Large intestine (tissue), 3 donors: Measurements from ENCODE around the gene BRSK2. TPM values are rescaled to one million over a fixed set of nuclear protein-coding genes. Genes with fewer than 3 reads are reported as not detected.
"Not testable (repeated sequence)": the region's sequence is repeated elsewhere in the genome, so short reads cannot be mapped to it uniquely, and the experiment has no call there.

Source experiments
- DNase-seq, 2 donors: peaks; one replicate each; pipeline versions ENCODE4 v3.0.0 to v3.0.0-alpha.2; 2013
- H3K27ac ChIP-seq: one replicate; pipeline ENCODE4 v1.5.1; 2013; ENCODE audit warnings: low read length
- H3K27me3 ChIP-seq: 2 replicates; pipeline ENCODE4 v1.6.1; 2013; ENCODE audit warnings: low read length; ENCODE audit not compliant: control insufficient read depth, insufficient read depth
- H3K36me3 ChIP-seq: 2 replicates; pipeline ENCODE4 v1.6.1; 2013; ENCODE audit warnings: low read length; ENCODE audit not compliant: control insufficient read depth, insufficient read depth
- H3K4me1 ChIP-seq: one replicate; pipeline ENCODE4 v1.6.1; 2013; ENCODE audit warnings: low read length; ENCODE audit not compliant: control insufficient read depth, insufficient read depth
- H3K4me3 ChIP-seq: one replicate; pipeline ENCODE4 v1.5.1; 2013; ENCODE audit warnings: low read length
- H3K9me3 ChIP-seq: one replicate; pipeline ENCODE4 v1.6.1; 2013; ENCODE audit warnings: mild to moderate bottlenecking, low read depth, low read length, moderate library complexity; ENCODE audit not compliant: control insufficient read depth
- WGBS: methylation state at CpG from one replicate; pipeline ENCODE4 v1.1.5; 2013; ENCODE audit warnings: low lambda C conversion rate; ENCODE audit not compliant: insufficient coverage; 5-methylcytosine and 5-hydroxymethylcytosine counted together
- polyA plus RNA-seq: library from polyadenylated mRNA; unstranded; fragments of 120-200 nt; gene quantifications from one replicate; pipeline ENCODE4 v1.2.1, GENCODE V29; 2013

Gene BRSK2
- polyA plus RNA-seq, 1 donor = 14.7 TPM

DNA sequence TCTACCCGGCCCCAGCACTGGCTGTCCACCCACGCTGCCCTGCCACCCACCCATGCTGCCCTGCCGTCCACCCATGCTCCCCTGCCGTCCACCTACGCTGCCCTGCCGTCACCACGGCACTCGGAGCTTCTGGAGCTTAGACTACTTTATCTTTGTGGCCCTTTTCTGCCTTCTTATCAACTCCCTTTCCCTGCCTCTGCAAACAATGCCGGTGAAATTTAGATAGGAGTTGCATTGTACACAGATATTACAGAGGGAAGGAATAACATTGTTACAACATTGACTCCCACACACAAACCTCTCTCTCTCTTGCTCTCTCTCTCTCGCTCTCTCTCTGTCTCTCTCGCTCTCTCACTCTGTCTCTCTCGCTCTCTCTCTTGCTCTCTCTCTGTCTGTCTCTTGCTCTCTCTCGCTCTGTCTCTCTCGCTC is 33.7 kb upstream of the BRSK2 start:
- WGBS = 46% methylated on average over 5 of the region's 14 CpGs
- Histone ChIP-seq H3K27ac (no peak overlapping the region), H3K4me1 (peaks cover 8% of the 10 kb centered on the region), H3K27me3 (peaks cover 38% of the 10 kb centered on the region), H3K4me3 (no peak overlapping the region), H3K9me3 (peaks cover 14% of the 10 kb centered on the region), H3K36me3 (no peaks in the 10 kb centered on the region)
- DNase-seq = peak in 1 of 2 donors; percentile 33

DNA sequence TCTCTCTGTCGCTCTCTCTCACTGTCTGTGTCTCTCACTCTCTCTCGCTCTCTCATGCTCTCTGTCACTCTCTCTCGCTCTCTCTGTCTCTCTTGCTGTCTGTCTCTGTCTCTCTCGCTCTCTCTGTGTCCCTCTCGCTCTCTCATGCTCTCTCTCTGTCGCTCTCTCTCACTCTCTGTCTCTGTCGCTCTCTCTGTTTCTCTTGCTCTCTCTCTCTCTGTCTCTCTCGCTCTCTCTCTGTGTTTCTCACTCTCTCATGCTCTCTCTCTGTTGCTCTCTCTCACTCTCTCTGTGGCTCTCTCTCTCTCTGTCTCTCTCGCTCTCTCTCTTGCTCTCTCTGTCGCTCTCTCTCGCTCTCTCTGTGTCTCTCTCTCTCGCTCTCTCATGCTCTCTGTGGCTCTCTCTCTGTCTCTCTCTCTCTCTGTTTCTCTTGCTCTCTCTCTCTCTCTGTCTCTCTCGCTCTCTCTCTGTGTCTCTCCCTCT is 33.2 kb upstream of the BRSK2 start:
- DNase-seq = no peak
- Histone ChIP-seq H3K4me3 (no peak overlapping the region), H3K4me1 (peaks cover 8% of the 10 kb centered on the region), H3K9me3 (peaks cover 14% of the 10 kb centered on the region), H3K36me3 (no peaks in the 10 kb centered on the region), H3K27ac (no peak overlapping the region), H3K27me3 (peaks cover 38% of the 10 kb centered on the region)
- 84% methylated on average over 13 of the region's 13 CpGs for WGBS

DNA sequence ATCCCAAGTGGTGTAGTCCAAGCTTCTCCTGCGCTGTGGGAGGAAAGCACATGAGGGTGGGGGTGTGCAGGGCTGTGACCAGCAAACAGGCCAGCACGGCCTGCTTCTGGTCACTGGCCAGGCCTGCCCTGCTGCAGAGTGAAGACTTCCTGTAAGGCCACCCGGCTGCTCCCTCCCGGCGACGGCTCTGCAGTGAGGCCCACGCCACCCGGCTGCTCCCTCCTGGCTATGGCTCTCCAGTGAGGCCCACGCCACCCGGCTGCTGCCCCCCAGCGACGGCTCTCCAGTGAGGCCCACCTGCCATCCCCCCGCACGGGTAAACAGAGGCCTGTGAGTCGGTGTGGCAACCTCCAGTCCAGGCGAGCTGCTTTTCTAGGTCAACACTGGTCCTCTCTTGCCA is 31.4 kb upstream of the BRSK2 start:
- Histone ChIP-seq H3K9me3 (peaks cover 14% of the 10 kb centered on the region), H3K27ac (no peak overlapping the region), H3K36me3 (no peaks in the 10 kb centered on the region), H3K4me1 (peaks cover 8% of the 10 kb centered on the region), H3K4me3 (no peak overlapping the region), H3K27me3 (peaks cover 36% of the 10 kb centered on the region)
- no CpG with 5 or more reads among the region's 16 CpGs for WGBS
- DNase-seq = peak; percentile 17 to 30

DNA sequence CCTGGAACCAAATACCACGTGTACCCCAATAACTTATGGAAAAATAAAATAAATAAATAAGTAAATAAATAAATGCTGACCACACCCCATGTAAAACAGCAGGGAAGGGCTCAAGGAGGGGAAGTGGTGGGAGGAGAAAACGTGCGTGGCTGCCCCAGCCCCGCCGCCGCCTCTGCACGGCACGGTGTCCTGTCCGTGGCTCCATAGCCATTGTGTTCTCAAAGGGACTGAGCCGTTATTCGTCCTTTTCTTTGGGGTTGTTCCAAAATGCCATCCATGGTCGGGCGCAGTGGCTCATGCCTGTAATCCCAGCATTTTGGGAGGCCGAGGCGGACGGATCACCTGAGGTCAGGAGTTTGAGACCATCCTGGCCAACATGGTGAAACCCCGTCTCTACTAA is 30.8 kb upstream of the BRSK2 start:
- not testable (repeated sequence) for H3K4me1 ChIP-seq, H3K27ac ChIP-seq, DNase-seq, H3K4me3 ChIP-seq, H3K36me3 ChIP-seq
- H3K9me3 ChIP-seq = peaks cover 13% of the 10 kb centered on the region
- no CpG with 5 or more reads among the region's 17 CpGs for WGBS
- H3K27me3 ChIP-seq = peaks cover 30% of the 10 kb centered on the region

DNA sequence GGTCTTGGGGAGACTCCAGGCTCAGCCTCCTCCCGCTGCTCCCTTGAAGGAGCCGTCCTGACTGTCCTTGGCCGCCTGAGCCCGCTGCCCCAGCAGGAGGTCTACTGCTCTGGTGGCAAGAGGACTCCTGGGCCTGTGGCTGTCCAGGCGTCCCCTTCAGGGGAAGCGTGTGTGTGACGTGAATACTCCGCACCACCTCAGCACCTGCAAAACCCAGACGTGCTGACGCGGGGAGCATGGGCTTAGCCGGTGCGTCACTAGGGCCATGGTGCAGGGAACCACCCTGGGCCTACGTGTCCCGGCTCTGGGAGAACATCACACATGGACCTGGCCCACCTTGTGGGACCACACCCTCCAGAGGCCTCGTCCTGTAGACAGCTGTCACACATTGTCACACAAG is 30.2 kb upstream of the BRSK2 start:
- no peaks in the 10 kb centered on the region for H3K36me3 ChIP-seq
- H3K27me3 ChIP-seq = peaks cover 24% of the 10 kb centered on the region
- DNase-seq = no peak
- H3K9me3 ChIP-seq = peaks cover 7% of the 10 kb centered on the region
- H3K27ac ChIP-seq = no peak overlapping the region
- peaks cover 8% of the 10 kb centered on the region for H3K4me1 ChIP-seq
- no peak overlapping the region for H3K4me3 ChIP-seq
- no CpG with 5 or more reads among the region's 16 CpGs for WGBS

DNA sequence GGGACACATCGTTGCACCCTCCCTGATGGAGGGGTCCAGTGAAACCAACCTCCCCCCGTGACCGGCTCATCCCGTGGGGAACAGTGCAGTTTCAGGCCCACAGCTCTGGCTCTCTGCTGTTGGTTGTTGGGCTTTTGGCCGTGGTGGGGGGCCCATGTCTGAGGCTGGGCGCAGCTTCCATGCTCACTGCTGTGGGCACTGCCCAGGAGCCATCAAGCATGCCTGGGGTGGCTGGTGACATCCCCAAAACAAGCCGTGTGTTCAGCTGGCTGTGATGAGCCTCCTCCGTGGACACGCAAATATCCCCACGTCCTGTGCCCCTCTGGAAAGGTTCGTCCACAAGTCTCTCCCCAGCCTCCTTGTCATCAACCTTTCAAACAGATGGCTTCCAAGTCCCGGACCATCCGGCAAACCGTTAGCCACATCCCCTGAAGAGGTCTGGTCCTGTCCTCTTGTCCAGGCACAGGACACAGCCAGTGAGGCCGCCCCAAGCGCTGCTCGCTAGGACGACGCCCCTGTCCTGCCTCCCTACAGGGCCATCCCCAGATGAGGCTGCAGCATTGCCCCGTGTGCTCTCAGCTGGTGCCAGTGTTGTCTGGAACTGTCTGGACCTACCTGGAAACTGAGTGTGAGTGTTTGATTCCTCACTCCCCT is 29.4 kb upstream of the BRSK2 start:
- H3K9me3 ChIP-seq = peaks cover 7% of the 10 kb centered on the region
- H3K27me3 ChIP-seq = peaks cover 21% of the 10 kb centered on the region
- no CpG with 5 or more reads among the region's 20 CpGs for WGBS
- H3K36me3 ChIP-seq = no peaks in the 10 kb centered on the region
- no peak overlapping the region for H3K27ac ChIP-seq
- peaks cover 8% of the 10 kb centered on the region for H3K4me1 ChIP-seq
- no peak overlapping the region for H3K4me3 ChIP-seq
- DNase-seq = no peak

DNA sequence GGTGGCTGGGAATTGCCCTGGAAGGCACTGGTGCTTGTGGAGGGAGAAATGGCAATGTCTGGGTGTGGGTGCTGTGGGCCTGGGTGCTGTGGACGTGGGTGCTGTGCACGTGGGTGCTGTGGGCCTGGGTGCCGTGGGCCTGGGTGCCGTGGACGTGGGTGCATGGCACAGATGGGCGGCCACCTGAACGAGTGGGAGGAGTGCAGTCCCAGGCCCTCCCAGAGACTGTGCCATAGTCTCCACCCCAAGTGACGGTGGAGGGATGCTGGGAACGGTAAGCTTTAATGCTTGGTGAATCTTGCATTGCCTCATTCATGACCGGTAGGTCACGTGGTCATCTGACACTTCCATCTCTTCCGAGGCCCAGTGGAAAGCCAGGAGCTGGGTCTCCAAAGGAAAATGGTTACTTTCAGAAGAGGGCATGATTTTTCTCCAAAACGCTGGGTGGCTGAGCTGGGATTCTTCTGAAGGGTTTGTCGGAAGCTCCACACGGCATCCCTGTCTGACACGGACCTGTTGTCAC is 28.8 kb upstream of the BRSK2 start:
- Histone ChIP-seq H3K36me3 (no peaks in the 10 kb centered on the region), H3K27me3 (peaks cover 21% of the 10 kb centered on the region), H3K4me1 (peaks cover 7% of the 10 kb centered on the region), H3K4me3 (no peak overlapping the region), H3K27ac (no peak overlapping the region), H3K9me3 (peaks cover 7% of the 10 kb centered on the region)
- no peak for DNase-seq
- WGBS = no CpG with 5 or more reads among the region's 16 CpGs

DNA sequence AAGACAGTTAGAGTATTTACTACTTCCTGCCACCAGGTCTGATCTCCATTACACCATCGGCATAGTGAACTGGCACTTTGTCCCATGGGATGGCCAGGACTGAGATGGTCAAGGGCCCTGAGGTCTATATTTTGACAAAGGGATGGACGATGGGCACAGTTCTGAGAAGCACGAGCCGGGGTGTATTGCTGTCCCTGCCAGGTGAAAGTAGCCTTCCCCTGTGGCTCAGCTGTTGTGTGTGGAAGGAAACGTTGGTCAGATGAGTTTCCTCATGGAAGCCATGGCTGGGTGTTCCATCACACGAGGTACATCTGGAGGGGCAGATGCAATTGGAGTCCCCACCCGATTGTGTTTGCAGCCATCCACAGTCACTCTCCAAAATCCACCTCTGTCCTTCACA is 27.9 kb upstream of the BRSK2 start:
- H3K27ac ChIP-seq = no peak overlapping the region
- H3K4me1 ChIP-seq = no peaks in the 10 kb centered on the region
- H3K36me3 ChIP-seq = no peaks in the 10 kb centered on the region
- peaks cover 14% of the 10 kb centered on the region for H3K27me3 ChIP-seq
- H3K4me3 ChIP-seq = no peak overlapping the region
- no peak for DNase-seq
- peaks cover 2% of the 10 kb centered on the region for H3K9me3 ChIP-seq
- WGBS = no CpG with 5 or more reads among the region's 7 CpGs

DNA sequence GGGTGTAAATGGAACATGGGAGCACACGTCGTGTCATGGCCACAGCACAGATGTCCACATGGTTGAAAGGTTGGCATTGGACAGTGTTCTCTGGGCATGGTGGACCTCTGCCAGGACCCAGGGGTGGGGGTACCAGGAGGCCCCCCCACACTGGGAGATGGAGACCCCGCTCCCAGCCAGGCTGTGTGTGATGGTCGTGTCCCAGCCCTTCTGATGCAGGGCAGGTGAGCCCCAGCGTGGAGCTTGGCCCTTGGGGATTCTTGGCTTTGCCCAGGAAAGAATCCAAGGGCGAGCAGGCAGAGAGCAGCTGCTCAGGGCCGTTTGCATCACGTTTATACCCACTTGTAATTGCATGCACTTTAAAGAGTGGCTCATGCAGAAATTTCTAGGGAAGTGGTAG is 22.0 kb upstream of the BRSK2 start:
- no peaks in the 10 kb centered on the region for H3K4me1 ChIP-seq
- no CpG with 5 or more reads among the region's 8 CpGs for WGBS
- no peaks in the 10 kb centered on the region for H3K27me3 ChIP-seq
- H3K27ac ChIP-seq = no peak overlapping the region
- no peak for DNase-seq
- peaks cover 4% of the 10 kb centered on the region for H3K9me3 ChIP-seq
- H3K4me3 ChIP-seq = no peak overlapping the region
- no peaks in the 10 kb centered on the region for H3K36me3 ChIP-seq

DNA sequence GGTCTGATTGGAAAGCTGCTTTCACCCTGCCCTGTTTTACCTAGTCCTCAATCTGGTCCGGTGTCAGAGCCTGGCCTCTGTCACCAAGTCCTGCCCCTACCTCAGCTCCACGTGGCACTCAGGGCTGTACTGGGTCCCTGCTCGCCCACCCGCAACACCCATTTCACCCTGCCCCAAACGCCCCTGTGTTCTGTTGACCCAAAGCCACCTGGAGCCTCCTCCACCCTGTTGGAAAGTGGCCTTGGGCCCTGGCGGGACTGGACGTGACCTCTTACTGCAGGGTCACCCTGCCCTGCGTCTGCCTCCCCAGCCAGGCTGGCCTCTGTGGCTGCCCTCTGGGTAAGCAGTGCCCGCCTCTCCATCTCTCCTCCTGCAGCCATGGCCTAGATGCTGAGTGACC is 21.5 kb upstream of the BRSK2 start:
- Histone ChIP-seq H3K9me3 (peaks cover 4% of the 10 kb centered on the region), H3K27ac (no peak overlapping the region), H3K4me1 (no peaks in the 10 kb centered on the region), H3K27me3 (no peaks in the 10 kb centered on the region), H3K36me3 (no peaks in the 10 kb centered on the region), H3K4me3 (no peak overlapping the region)
- no CpG with 5 or more reads among the region's 9 CpGs for WGBS
- no peak for DNase-seq

DNA sequence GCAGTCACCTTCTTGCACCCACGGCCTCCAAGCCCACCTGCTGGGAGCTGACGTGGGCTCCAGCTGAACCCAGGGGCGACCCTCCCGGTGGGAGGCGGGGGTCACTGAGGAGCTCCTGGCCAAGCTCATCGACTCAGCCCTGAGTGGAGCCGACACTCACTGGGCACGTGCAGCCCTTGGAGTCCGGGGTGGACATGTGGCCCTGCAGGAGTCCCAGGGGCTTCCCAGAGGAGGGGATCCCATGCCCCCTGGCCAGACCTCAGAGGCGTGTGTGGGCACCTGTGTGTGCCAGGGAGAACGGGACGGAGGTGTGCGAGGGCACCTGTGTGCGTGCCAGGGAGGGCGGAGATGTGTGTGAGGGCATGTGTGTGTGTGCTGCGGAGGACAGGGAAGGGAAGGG is 20.8 kb upstream of the BRSK2 start:
- DNase-seq = no peak
- Histone ChIP-seq H3K27me3 (peaks cover 4% of the 10 kb centered on the region), H3K27ac (no peak overlapping the region), H3K36me3 (no peaks in the 10 kb centered on the region), H3K4me1 (no peaks in the 10 kb centered on the region), H3K9me3 (peaks cover 4% of the 10 kb centered on the region), H3K4me3 (no peak overlapping the region)
- whole genome bisulfite sequencing = 100% methylated on average over 2 of the region's 16 CpGs
